Measurements from ENCODE around the gene YWHAQ.

The YWHAQ gene

DNA sequence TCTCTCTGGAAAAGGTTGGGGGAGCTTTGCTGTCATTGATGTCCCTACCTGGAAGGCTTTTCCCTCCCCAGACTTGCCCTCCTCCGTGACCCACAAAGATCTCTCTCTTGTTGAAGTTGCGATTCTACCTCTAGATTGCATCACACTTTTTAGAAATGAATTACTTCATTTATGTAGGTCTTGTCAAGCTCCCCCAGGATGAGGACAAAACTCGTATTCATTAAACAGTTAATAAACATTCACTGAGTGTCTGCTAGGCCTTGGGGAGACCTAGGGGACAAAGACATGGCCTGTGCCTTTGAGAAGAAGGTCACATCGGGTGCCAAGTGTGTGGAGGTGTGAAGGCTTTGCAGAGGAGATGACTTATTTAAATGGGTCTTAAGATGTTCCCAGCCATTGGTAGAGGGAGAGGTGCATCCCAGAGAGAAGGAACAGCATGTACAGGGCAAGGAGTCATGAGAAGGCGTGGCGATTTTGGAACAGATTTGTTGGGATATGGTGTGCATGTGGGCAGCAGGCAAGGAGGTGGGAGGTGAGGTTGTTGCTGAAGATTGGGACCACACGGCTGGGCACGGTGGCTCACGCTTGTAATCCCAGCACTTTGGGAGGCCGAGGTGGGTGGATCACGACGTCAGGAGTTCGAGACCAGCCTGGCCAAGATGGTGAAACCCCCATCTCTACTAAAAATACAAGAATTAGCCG is 9.8 kb upstream of the YWHAQ start:
- Histone ChIP-seq H3K27me3 (no peaks in the 10 kb centered on the region), H3K9me3 (no peaks in the 10 kb centered on the region), H3K36me3 (no peaks in the 10 kb centered on the region), H3K4me1 (peaks cover 3% of the 10 kb centered on the region; the same call in 1 of the 2 replicates), H3K4me3 (ENCODE audit: low read depth, low read length) (no peak overlapping the region)
- DNase-seq: no peak
- TF ChIP-seq, protein P1, sequence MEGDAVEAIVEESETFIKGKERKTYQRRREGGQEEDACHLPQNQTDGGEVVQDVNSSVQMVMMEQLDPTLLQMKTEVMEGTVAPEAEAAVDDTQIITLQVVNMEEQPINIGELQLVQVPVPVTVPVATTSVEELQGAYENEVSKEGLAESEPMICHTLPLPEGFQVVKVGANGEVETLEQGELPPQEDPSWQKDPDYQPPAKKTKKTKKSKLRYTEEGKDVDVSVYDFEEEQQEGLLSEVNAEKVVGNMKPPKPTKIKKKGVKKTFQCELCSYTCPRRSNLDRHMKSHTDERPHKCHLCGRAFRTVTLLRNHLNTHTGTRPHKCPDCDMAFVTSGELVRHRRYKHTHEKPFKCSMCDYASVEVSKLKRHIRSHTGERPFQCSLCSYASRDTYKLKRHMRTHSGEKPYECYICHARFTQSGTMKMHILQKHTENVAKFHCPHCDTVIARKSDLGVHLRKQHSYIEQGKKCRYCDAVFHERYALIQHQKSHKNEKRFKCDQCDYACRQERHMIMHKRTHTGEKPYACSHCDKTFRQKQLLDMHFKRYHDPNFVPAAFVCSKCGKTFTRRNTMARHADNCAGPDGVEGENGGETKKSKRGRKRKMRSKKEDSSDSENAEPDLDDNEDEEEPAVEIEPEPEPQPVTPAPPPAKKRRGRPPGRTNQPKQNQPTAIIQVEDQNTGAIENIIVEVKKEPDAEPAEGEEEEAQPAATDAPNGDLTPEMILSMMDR (IDR thresholded peaks at IDR 0.05; ENCODE audit: low read depth, low read length): no peak

DNA sequence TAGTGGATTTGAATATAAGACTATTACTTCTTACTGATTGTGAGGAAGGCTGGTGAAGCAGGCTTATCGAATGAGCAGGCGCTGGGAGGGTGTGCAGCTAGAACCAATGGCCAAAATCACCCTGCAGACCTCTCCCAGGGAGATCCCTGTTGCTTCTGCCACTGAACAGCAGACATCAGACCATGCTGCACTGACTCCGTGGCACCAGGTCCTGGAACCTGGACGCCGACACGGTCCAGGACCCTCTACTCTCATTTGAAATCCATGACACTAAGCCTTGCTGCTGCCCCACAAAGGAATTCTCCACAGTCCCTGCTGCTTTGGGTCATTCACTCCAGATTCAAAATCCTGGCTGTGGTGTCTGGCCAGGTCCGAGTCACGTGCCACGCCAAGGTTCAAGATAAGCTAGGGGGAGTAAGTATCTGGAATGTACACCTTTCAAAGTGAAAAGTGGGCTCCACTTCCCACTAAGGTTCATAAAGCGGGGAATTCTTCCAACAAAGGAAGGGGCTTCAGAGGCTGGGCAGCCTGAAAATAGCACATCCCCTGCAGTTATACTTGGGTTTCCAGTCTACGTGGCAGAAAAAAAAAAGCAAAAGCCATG is 9.0 kb upstream of the YWHAQ start:
- no peaks in the 10 kb centered on the region for H3K36me3 ChIP-seq
- no peak overlapping the region for H3K4me3 ChIP-seq (ENCODE audit: low read depth, low read length)
- H3K4me1 ChIP-seq: peaks cover 3% of the 10 kb centered on the region; the same call in 1 of the 2 replicates
- TF ChIP-seq, protein P1 (IDR thresholded peaks at IDR 0.05; ENCODE audit: low read depth, low read length): no peak
- H3K27me3 ChIP-seq: no peaks in the 10 kb centered on the region
- H3K9me3 ChIP-seq: no peaks in the 10 kb centered on the region
- DNase-seq: no peak

DNA sequence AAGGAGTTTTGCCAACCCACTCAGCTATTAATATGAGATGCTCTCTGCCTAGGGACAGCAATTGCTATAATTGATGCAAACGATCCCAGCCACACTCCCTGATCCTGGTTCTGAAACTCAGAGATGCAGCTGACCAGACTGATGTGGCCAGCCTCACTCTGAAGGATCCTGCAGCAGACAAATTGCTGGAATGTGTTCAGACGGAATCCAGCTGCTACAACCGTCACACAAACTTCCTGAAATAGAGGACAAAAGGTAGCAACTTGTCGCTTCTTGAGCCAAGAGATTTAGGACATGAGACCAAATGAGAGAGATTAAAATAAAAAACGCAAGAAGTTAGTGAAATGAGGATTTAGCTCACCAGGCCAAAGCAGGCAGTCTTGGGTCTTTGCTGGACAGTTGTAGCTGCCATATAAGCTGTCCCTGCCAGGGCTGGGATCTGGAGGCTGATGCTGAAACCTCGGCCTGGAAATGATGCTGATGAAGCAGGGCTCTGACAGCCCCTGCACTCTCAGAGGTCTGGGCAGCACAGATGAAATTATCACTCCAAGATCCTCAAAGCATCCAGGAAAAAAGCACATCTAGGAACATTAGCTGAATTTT is 8.3 kb upstream of the YWHAQ start:
- Histone ChIP-seq H3K4me1 (peaks cover 3% of the 10 kb centered on the region; the same call in 1 of the 2 replicates), H3K9me3 (no peaks in the 10 kb centered on the region), H3K27me3 (no peaks in the 10 kb centered on the region), H3K36me3 (no peaks in the 10 kb centered on the region), H3K4me3 (ENCODE audit: low read depth, low read length) (no peak overlapping the region)
- TF ChIP-seq, protein P1 (IDR thresholded peaks at IDR 0.05; ENCODE audit: low read depth, low read length): no peak
- no peak for DNase-seq

DNA sequence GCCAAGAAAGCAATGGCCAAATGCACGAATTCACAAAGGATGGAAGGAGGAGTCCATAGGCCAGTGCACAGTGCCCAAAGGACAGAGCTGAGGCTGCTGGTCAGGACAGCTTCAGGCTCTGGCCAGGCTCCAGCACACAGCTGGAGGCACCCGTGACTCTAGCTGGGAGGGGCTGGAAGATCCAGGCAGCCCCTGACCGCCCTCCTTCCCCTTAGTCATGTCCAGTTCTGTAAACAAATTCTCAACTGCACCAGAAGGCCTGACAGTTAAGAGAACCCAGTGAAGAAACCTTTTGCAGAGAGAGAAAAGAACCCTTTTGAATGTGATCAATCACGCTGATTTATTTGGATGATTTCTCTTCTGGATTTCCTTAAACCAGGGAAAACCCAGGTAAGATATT is 7.7 kb upstream of the YWHAQ start:
- no peaks in the 10 kb centered on the region for H3K27me3 ChIP-seq
- H3K4me3 ChIP-seq (ENCODE audit: low read depth, low read length): no peak overlapping the region
- no peaks in the 10 kb centered on the region for H3K9me3 ChIP-seq
- H3K4me1 ChIP-seq: peaks cover 3% of the 10 kb centered on the region; the same call in 1 of the 2 replicates
- no peak for DNase-seq
- TF ChIP-seq, protein P1 (IDR thresholded peaks at IDR 0.05; ENCODE audit: low read depth, low read length): no peak
- no peaks in the 10 kb centered on the region for H3K36me3 ChIP-seq

DNA sequence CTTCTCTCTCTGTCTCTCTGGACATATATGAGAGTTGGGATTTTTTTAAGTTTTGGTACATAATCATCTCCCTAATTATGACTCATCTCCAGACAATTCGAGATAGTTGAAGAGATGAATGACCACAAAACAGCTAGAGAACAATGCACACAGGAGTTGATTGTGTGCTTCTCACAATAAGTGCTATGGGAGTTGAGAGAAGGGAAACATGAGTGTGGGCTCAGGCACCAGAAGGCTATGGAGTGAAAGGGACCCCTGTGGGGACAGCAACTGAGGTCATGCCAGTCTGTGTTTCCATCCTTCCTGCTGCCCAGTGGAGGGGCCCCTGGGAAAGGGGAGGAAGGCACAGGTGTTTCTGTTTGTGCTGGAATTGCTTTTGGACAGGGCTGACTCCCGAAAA is 6.5 kb upstream of the YWHAQ start:
- DNase-seq: no peak
- Histone ChIP-seq H3K9me3 (no peaks in the 10 kb centered on the region), H3K4me3 (ENCODE audit: low read depth, low read length) (no peak overlapping the region), H3K27me3 (no peaks in the 10 kb centered on the region), H3K36me3 (no peaks in the 10 kb centered on the region), H3K4me1 (peaks cover 3% of the 10 kb centered on the region)
- TF ChIP-seq, protein P1 (IDR thresholded peaks at IDR 0.05; ENCODE audit: low read depth, low read length): no peak

DNA sequence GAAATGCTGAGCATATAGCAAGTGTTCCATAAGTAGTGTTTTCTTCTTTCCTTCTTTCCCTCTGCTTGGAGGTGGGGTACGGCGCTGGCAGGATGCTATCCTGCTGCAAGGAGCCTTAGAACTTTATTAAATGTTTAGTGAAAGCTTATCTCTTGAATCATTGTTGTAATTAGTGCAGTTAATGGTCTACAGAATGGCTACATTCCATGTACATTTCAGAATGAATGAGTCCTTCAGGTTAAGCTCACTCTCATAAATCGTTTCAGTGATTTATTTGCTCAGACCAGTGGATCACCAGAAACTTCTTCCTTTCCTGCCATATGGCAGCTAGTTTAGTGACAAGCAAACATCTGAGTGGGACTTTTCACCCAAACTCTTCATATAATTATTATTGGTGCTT is 3.3 kb upstream of the YWHAQ start:
- TF ChIP-seq, protein P1 (IDR thresholded peaks at IDR 0.05; ENCODE audit: low read depth, low read length): no peak
- Histone ChIP-seq H3K27me3 (no peaks in the 10 kb centered on the region), H3K36me3 (peaks cover 12% of the 10 kb centered on the region), H3K9me3 (no peaks in the 10 kb centered on the region), H3K4me1 (peaks cover 3% of the 10 kb centered on the region), H3K4me3 (ENCODE audit: low read depth, low read length) (no peak overlapping the region)
- DNase-seq: no peak
